GM12864 (cell line): ENCODE results near the gene SEMA5A.

Source experiments
- DNase-seq: peaks from one replicate; pipeline ENCODE4 v3.0.0-alpha.2; 2011; ENCODE audit warnings: low read depth
- H3K4me3 ChIP-seq: 2 replicates; pipeline ENCODE4 v1.5.1; 2011; ENCODE audit warnings: mild to moderate bottlenecking, low read depth, low read length, control low read depth
- CTCF ChIP-seq: IDR thresholded peaks from 2 replicates; pipeline ENCODE4 v1.5.1; 2011; ENCODE audit warnings: low read depth, mild to moderate bottlenecking, moderate library complexity, low read length, control low read depth, inconsistent platforms; ENCODE audit errors: missing control alignments

The SEMA5A gene

GRCh38 chr5:9572246-9572645, 26.4 kb upstream of the SEMA5A start:
- no peak overlapping the region for H3K4me3 ChIP-seq
- DNase-seq, result no peak
- no peak for TF ChIP-seq CTCF

- no peak for TF ChIP-seq CTCF
- H3K4me3 ChIP-seq, result no peak overlapping the region
- no peak for DNase-seq
These were observed 25.0 kb upstream of the SEMA5A start for GRCh38 chr5:9570876-9571275.

- TF ChIP-seq CTCF, result no peak
- no peak for DNase-seq
- no peak overlapping the region for H3K4me3 ChIP-seq
These were observed 21.2 kb upstream of the SEMA5A start for GRCh38 chr5:9567039-9567438.

GRCh38 chr5:9564752-9565151, 18.9 kb upstream of the SEMA5A start:
- no peak for TF ChIP-seq CTCF
- no peak for DNase-seq
- no peak overlapping the region for H3K4me3 ChIP-seq

- DNase-seq, result no peak
- H3K4me3 ChIP-seq, result no peak overlapping the region
- TF ChIP-seq CTCF, result no peak
These were observed 16.3 kb upstream of the SEMA5A start for GRCh38 chr5:9562141-9562540.

GRCh38 chr5:9559965-9560364, 14.1 kb upstream of the SEMA5A start:
- H3K4me3 ChIP-seq, result no peak overlapping the region
- DNase-seq, result no peak
- TF ChIP-seq CTCF, result no peak

- no peak for DNase-seq
- H3K4me3 ChIP-seq, result no peak overlapping the region
- TF ChIP-seq CTCF, result no peak
These were observed 12.6 kb upstream of the SEMA5A start for GRCh38 chr5:9558319-9558965.
